Sigmoid colon (tissue), 7 donors: ENCODE results near the gene ZSCAN9. TPM values are rescaled to one million over a fixed set of nuclear protein-coding genes. Genes with fewer than 3 reads are reported as not detected.

Experiments used
- DNase-seq: peaks from one replicate; pipeline ENCODE4 v3.0.0-alpha.2; 2019
- H3K27ac ChIP-seq, 4 donors: fragments of 200-600 bp; sonication (generic); one replicate each; pipeline ENCODE4 v1.5.1; 2016 to 2019; ENCODE audit warnings: mild to moderate bottlenecking in 1 of 4
- H3K27me3 ChIP-seq, 3 donors: fragments of 200-600 bp; sonication (generic); one replicate each; pipeline ENCODE4 v1.5.1; 2019; ENCODE audit warnings: mild to moderate bottlenecking in 1 of 3
- H3K36me3 ChIP-seq, 4 donors: fragments of 200-600 bp; sonication (generic); one replicate each; pipeline ENCODE4 v1.5.1; 2016 to 2019
- H3K4me1 ChIP-seq, 4 donors: fragments of 200-600 bp; sonication (generic); one replicate each; pipeline ENCODE4 v1.5.1; 2017 to 2019
- H3K4me3 ChIP-seq, 4 donors: fragments of 200-600 bp; sonication (generic); one replicate each; pipeline ENCODE4 v1.5.1; 2017 to 2019; ENCODE audit warnings: mild to moderate bottlenecking in 2 of 4, moderate library complexity in 1 of 4
- H3K9me3 ChIP-seq, 4 donors: fragments of 200-600 bp in 3 of 4; sonication (generic) in 3 of 4; one replicate each; pipeline versions ENCODE4 v1.5.1 to v1.6.1; 2013 to 2019
- EP300 ChIP-seq, 4 donors: sonication (generic); formaldehyde crosslinking; IDR thresholded peaks; one replicate each; pipeline ENCODE4 v1.6.1; 2017; ENCODE audit warnings: antibody characterized with exemption in 4 of 4
- POLR2A ChIP-seq, 2 donors: fragments of 450-650 bp; IDR thresholded peaks; one replicate each; pipeline ENCODE4 v1.6.1; 2016; ENCODE audit warnings: antibody characterized with exemption in 2 of 2, mild to moderate bottlenecking in 2 of 2, moderate library complexity in 2 of 2
- POLR2AphosphoS5 ChIP-seq, 4 donors: sonication (generic); formaldehyde crosslinking; IDR thresholded peaks; one replicate each; pipeline ENCODE4 v1.6.1; 2017; ENCODE audit warnings: antibody characterized with exemption in 4 of 4
- WGBS, 2 donors: extraction: QIAGEN DNeasy Blood & Tissue Kit; methylation state at CpG; one replicate each; pipeline ENCODE4 v1.1.7; 2013; 5-methylcytosine and 5-hydroxymethylcytosine counted together
- intact Hi-C: fragments of 100-400 bp; cut with DNase I; formaldehyde crosslinking; loops from one replicate; pipeline ENCODE4 v1.15.1; 2023
- polyA plus RNA-seq, 3 donors: library from polyadenylated mRNA; stranded (reverse); fragments of 200-250 nt; gene quantifications; one replicate each; pipeline ENCODE4 v1.2.3, GENCODE V29; 2013
- total RNA-seq, 4 donors: library from RNA; depleted of rRNA; stranded (reverse); fragments of >200 nt; gene quantifications; one replicate each; pipeline ENCODE4 v1.1.0, GENCODE V29; 2016
- TF ChIP-seq, protein P1 (sequence below), 4 experiments: fragments of 450-650 bp in 3 of 4; fragments of 200-600 bp in 1 of 4; IDR thresholded peaks; one replicate each; pipeline ENCODE4 v1.5.1; 2016 to 2019; ENCODE audit warnings: antibody characterized with exemption in 4 of 4, mild to moderate bottlenecking in 3 of 4, moderate library complexity in 2 of 4
- donor health status: healthy with polysubstance abuse.
- donor health status: Bipolar disorder and iron deficiency.
- donor health status: healthy.

Gene ZSCAN9
- total and polyA plus RNA-seq, 7 donors, result 1.8 to 15.1 (median 14.0) TPM

DNA sequence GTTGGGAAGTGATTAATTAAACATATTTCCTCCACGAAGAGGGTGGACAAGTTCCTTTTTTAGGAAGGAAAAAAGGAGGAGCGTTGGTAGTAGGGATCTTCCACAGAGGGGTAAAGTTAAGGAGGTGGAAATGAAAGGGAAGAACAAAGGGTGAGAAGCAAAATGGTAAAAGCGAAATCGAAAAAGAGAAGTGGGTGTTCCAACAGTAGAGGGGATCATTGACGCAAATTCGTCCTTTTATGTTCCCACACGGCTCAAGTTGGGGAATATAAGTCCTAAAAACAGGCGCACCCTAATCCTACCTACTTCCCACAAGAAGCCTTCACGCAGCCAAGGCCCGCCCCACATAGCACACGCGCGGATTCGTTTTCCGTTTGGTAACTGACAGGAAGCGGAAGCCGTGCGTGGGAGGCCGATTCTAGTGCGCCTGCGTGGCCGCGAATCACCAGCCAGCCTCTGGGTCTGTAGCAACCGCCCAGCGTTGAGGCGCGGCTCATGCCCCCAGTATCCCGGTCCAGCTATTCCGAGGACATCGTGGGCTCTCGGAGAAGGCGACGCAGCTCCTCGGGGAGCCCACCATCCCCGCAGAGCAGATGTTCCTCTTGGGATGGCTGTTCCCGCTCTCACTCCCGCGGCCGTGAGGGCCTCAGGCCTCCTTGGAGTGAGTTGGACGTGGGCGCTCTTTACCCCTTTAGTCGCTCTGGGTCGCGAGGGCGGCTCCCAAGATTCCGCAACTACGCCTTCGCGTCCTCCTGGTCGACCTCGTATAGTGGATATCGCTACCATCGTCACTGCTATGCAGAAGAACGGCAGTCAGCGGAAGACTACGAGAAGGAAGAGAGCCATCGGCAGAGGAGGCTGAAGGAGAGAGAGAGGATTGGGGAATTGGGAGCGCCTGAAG lies 34.1 kb downstream of the ZSCAN9 start, which contains the start of gene NKAPL:
TSS of gene NKAPL (plus strand) at position 421 of the 901 bp plus-strand sequence. CDS start at position 496, 75 bp downstream.
- TF ChIP-seq EP300 (IDR thresholded peaks at IDR 0.05) (no peak), POLR2A (IDR thresholded peaks at IDR 0.05) (no peak), POLR2AphosphoS5 (IDR thresholded peaks at IDR 0.05) (peak; percentile 49 to 81 (median 73))
- TF ChIP-seq, protein P1, sequence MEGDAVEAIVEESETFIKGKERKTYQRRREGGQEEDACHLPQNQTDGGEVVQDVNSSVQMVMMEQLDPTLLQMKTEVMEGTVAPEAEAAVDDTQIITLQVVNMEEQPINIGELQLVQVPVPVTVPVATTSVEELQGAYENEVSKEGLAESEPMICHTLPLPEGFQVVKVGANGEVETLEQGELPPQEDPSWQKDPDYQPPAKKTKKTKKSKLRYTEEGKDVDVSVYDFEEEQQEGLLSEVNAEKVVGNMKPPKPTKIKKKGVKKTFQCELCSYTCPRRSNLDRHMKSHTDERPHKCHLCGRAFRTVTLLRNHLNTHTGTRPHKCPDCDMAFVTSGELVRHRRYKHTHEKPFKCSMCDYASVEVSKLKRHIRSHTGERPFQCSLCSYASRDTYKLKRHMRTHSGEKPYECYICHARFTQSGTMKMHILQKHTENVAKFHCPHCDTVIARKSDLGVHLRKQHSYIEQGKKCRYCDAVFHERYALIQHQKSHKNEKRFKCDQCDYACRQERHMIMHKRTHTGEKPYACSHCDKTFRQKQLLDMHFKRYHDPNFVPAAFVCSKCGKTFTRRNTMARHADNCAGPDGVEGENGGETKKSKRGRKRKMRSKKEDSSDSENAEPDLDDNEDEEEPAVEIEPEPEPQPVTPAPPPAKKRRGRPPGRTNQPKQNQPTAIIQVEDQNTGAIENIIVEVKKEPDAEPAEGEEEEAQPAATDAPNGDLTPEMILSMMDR (IDR thresholded peaks at IDR 0.05), result no peak
- intact Hi-C loops, result no loop called here
- peak within 1 kb of the TSS in 3 of 4 donors; percentile 13 to 32 (median 22) for H3K27ac ChIP-seq

GRCh38 chr6:28263922-28264321 lies 38.8 kb downstream of the ZSCAN9 start:
- Histone ChIP-seq H3K9me3 (no peaks in the 10 kb centered on the region), H3K4me1 (peaks cover 0 to 32% (median 23%) of the 10 kb centered on the region in 4 donors), H3K4me3 (no peak overlapping the region), H3K27me3 (no peaks in the 10 kb centered on the region), H3K27ac (no peak overlapping the region), H3K36me3 (no peaks in the 10 kb centered on the region)
- WGBS, 2 donors, result 46 to 67% methylated on average over 2 of the region's 2 CpGs
- no peak for DNase-seq
- TF ChIP-seq POLR2AphosphoS5 (IDR thresholded peaks at IDR 0.05) (no peak), POLR2A (IDR thresholded peaks at IDR 0.05) (no peak), EP300 (IDR thresholded peaks at IDR 0.05) (no peak)
- TF ChIP-seq, protein P1 (IDR thresholded peaks at IDR 0.05), result no peak
- intact Hi-C loops, result no loop called here

More for the DNA sequence above, 34.1 kb downstream of the ZSCAN9 start, which contains the start of gene NKAPL:
- WGBS, 2 donors, result 43 to 67% methylated on average over 58 of the region's 58 CpGs
- Histone ChIP-seq H3K4me3 (peak within 1 kb of the TSS; percentile 31 to 53 (median 46)), H3K4me1 (peaks cover 0 to 9% (median 7%) of the 10 kb centered on the region in 4 donors), H3K27me3 (no peaks in the 10 kb centered on the region), H3K36me3 (no peaks in the 10 kb centered on the region), H3K9me3 (no peaks in the 10 kb centered on the region)
- DNase-seq, result peak; percentile 93

DNA sequence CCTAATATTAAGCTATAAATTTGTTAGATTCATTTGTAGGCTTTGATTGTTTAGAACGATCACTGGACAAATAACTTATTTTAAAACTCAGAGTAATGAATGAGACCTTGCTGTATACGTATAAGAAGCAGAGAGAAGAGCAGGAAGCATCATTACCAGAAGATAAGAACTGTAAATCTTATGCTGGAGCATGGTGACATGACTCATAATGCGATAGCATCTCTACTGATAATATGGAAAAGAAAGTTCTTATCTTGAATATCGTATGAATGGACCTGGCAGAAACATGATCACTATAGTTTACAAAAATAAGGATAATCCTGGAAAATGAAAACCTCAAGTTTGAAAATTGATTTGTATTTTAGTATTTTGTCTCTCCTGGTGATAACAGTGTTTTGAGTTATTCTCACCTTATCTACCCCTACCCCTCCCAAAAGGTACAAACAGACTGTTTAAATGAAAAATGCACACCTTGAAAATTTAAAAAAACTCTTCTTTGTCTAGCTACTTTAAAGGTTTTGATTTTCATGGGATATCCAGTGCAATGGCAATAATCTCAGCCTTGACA lies 39.8 kb downstream of the ZSCAN9 start:
- Histone ChIP-seq H3K4me3 (no peak overlapping the region), H3K27me3 (no peaks in the 10 kb centered on the region), H3K4me1 (peaks cover 0 to 32% (median 19%) of the 10 kb centered on the region in 4 donors), H3K36me3 (no peaks in the 10 kb centered on the region), H3K27ac (no peak overlapping the region), H3K9me3 (no peaks in the 10 kb centered on the region)
- no peak for TF ChIP-seq EP300 (IDR thresholded peaks at IDR 0.05)
- TF ChIP-seq, protein P1 (IDR thresholded peaks at IDR 0.05), result no peak
- no peak for DNase-seq
- WGBS, 2 donors, result 50 to 60% methylated on average over 4 of the region's 4 CpGs
- intact Hi-C loops, result loop anchor here (1.0 to 5.0 kb wide), 3 partner anchors 72 to 128 kb away; partner anchors contain the start of gene ZSCAN31

DNA sequence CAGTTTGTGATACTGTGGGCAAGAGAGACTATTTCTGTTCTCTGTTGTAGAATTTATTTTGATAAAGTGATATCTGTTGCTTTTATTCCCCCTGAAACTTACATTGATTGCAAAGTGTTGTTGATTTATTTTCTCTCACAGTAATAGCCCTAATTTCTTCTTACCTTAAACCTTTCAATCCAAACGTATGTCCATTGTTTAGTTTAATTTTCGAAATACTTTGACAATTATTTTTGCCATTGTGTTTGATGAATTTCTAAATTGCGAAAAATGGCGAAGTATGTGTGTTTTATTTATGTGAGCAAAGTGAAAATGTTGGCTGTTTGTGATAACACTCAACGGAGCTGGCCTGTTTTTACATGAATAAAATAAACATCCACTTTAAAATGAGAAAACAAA lies 41.5 kb downstream of the ZSCAN9 start:
- whole genome bisulfite sequencing, 2 donors, result 5 to 12% methylated on average over 5 of the region's 5 CpGs
- intact Hi-C loops, result loop anchor here (5.0 kb wide), 2 partner anchors 71 to 129 kb away; partner anchors contain the start of gene ZSCAN31
- H3K27ac ChIP-seq, result peak overlapping the region; percentile 83 to 91 (median 88)

More for the DNA sequence above, 41.5 kb downstream of the ZSCAN9 start:
- Histone ChIP-seq H3K4me3 (peak overlapping the region; percentile 68 to 80 (median 73)), H3K9me3 (no peaks in the 10 kb centered on the region), H3K36me3 (peaks cover 0 to 1% (median under 1%) of the 10 kb centered on the region in 4 donors), H3K4me1 (peaks cover 0 to 32% (median 22%) of the 10 kb centered on the region in 4 donors), H3K27me3 (no peaks in the 10 kb centered on the region)
- no peak for DNase-seq
- TF ChIP-seq EP300 (IDR thresholded peaks at IDR 0.05), result no peak
- no peak for TF ChIP-seq POLR2A (IDR thresholded peaks at IDR 0.05)
- no peak for TF ChIP-seq POLR2AphosphoS5 (IDR thresholded peaks at IDR 0.05)
- TF ChIP-seq, protein P1 (IDR thresholded peaks at IDR 0.05), result no peak
